PC-9 (cell line): ENCODE results near the gene TTC23. TPM values are rescaled to one million over a fixed set of nuclear protein-coding genes. Genes with fewer than 3 reads are reported as not detected.

Experiments used
- BruUV-seq: library from RNA; stranded (reverse); fragments of 400-500 nt; replicated peaks from 2 replicates; lab custom pipeline; 2021; lab: Mats Ljungman, UMichigan
- CTCF ChIA-PET: fragments of 300-600 bp; sonication (Branson Sonifier 250); formaldehyde crosslinking; loops from one replicate; lab custom pipeline; 2022; ENCODE audit warnings: antibody characterized with exemption; lab: Charles Lee
- POLR2A ChIA-PET: fragments of 300-600 bp; sonication (Branson Sonifier 250); formaldehyde crosslinking; loops from one replicate; lab custom pipeline; 2022; ENCODE audit warnings: antibody characterized with exemption; ENCODE audit not compliant: unreplicated experiment; lab: Charles Lee
- DNase-seq, 2 experiments: peaks; one replicate each; pipeline versions ENCODE4 v3.0.0 to v3.0.0-alpha.2; 2015 to 2022; ENCODE audit warnings: mixed read lengths in 1 of 2
- H2AFZ ChIP-seq: fragments of 200-600 bp; sonication (generic); 2 replicates; pipeline ENCODE4 v1.8.1; 2017; ENCODE audit warnings: antibody characterized with exemption
- H3F3A ChIP-seq: fragments of 200-600 bp; sonication (generic); 2 replicates; pipeline ENCODE4 v1.8.1; 2017; ENCODE audit warnings: antibody characterized with exemption, mild to moderate bottlenecking, low read depth; ENCODE audit not compliant: insufficient read depth
- H3K27ac ChIP-seq: fragments of 200-600 bp; sonication (generic); 2 replicates; pipeline ENCODE4 v1.6.1; 2016; ENCODE audit warnings: mixed run types
- H3K27me3 ChIP-seq: fragments of 200-600 bp; sonication (generic); 2 replicates; pipeline ENCODE4 v1.6.1; 2016; ENCODE audit warnings: low read depth, mixed run types; ENCODE audit not compliant: insufficient read depth
- H3K36me3 ChIP-seq: fragments of 200-600 bp; sonication (generic); 2 replicates; pipeline ENCODE4 v1.6.1; 2016; ENCODE audit warnings: low read depth, mixed run types
- H3K4me1 ChIP-seq: fragments of 200-600 bp; sonication (generic); replicated peaks from 2 replicates; pipeline ENCODE4 v1.6.1; 2016; ENCODE audit warnings: mixed run types; ENCODE audit not compliant: insufficient read depth
- H3K4me2 ChIP-seq: fragments of 200-600 bp; sonication (generic); 2 replicates; pipeline ENCODE4 v1.6.1; 2017; ENCODE audit warnings: mixed run types
- H3K4me3 ChIP-seq: fragments of 200-600 bp; sonication (generic); 2 replicates; pipeline ENCODE4 v1.6.1; 2016; ENCODE audit warnings: mixed run types
- H3K79me2 ChIP-seq: fragments of 200-600 bp; sonication (generic); 2 replicates; pipeline ENCODE4 v1.6.1; 2017; ENCODE audit warnings: low read depth, mixed run types
- H3K9me2 ChIP-seq: fragments of 200-600 bp; sonication (generic); 2 replicates; pipeline ENCODE4 v1.8.1; 2017; ENCODE audit warnings: mild to moderate bottlenecking; ENCODE audit not compliant: insufficient read depth
- H3K9me3 ChIP-seq: fragments of 200-600 bp; sonication (generic); 2 replicates; pipeline ENCODE4 v1.8.1; 2016; ENCODE audit warnings: low read depth; ENCODE audit not compliant: insufficient read depth
- H4K20me1 ChIP-seq: fragments of 200-600 bp; sonication (generic); 2 replicates; pipeline ENCODE4 v1.8.1; 2017; ENCODE audit not compliant: insufficient read depth
- CTCF ChIP-seq: fragments of 200-600 bp; sonication (generic); conservative IDR thresholded peaks from 2 replicates; pipeline ENCODE4 v1.6.1; 2017; ENCODE audit warnings: mixed run types, antibody characterized with exemption, mild to moderate bottlenecking, moderate library complexity
- EZH2 ChIP-seq: fragments of 200-600 bp; sonication (generic); IDR thresholded peaks from 2 replicates; pipeline ENCODE4 v1.8.0; 2017; ENCODE audit warnings: antibody characterized with exemption, low read depth
- intact Hi-C: fragments of 100-400 bp; cut with micrococcal nuclease; formaldehyde crosslinking; loops from one replicate; pipeline ENCODE4 v1.10.0; 2022; ENCODE audit not compliant: unreplicated experiment
- total RNA-seq: library from RNA; stranded (reverse); gene quantifications from 2 replicates; pipeline ENCODE4 v1.2.3, GENCODE V29; 2021

The TTC23 gene
- total RNA-seq, 1 experiment from 2014 or later: 18.4 TPM

- BruUV-seq: no TSS peak
- peaks cover 2% of the 10 kb centered on the region; the same call in 1 of the 2 replicates for H3K9me3 ChIP-seq
- no peak overlapping the region for H3K4me2 ChIP-seq
- no peaks in the 10 kb centered on the region for H3K9me2 ChIP-seq
- no peak overlapping the region for H2AFZ ChIP-seq
- H3F3A ChIP-seq: no peaks in the 10 kb centered on the region
- intact Hi-C loops: no loop called here
- no peaks in the 10 kb centered on the region for H4K20me1 ChIP-seq
- no peaks in the 10 kb centered on the region for H3K79me2 ChIP-seq
- POLR2A ChIA-PET: interaction anchor here (0.7 kb wide), 1 partner anchor 1623 kb away, joined by 7 read pairs; no protein-coding TSS in a partner anchor
- no peak overlapping the region for H3K4me3 ChIP-seq
- no peaks in the 10 kb centered on the region for H3K36me3 ChIP-seq
- no peak for DNase-seq
- H3K4me1 ChIP-seq: no peaks in the 10 kb centered on the region
- no peak overlapping the region for H3K27ac ChIP-seq
- CTCF ChIA-PET: no interaction called here
- peaks cover 8% of the 10 kb centered on the region; the same call in 1 of the 2 replicates for H3K27me3 ChIP-seq
- TF ChIP-seq EZH2 (no peak), CTCF (no peak)
These were observed 161.9 kb downstream of the TTC23 start for GRCh38 chr15:99087405-99087943.

- no peaks in the 10 kb centered on the region for H4K20me1 ChIP-seq
- H2AFZ ChIP-seq: no peak overlapping the region
- no peaks in the 10 kb centered on the region for H3F3A ChIP-seq
- ChIA-PET CTCF (no interaction called here), POLR2A (no interaction called here)
- no peak overlapping the region for H3K4me3 ChIP-seq
- H3K27ac ChIP-seq: no peak overlapping the region
- peaks cover 2% of the 10 kb centered on the region; the same call in 1 of the 2 replicates for H3K9me3 ChIP-seq
- no peaks in the 10 kb centered on the region for H3K4me1 ChIP-seq
- H3K79me2 ChIP-seq: no peaks in the 10 kb centered on the region
- BruUV-seq: no TSS peak
- no peak for DNase-seq
- H3K27me3 ChIP-seq: peaks cover 8% of the 10 kb centered on the region; the same call in 1 of the 2 replicates
- H3K36me3 ChIP-seq: no peaks in the 10 kb centered on the region
- no peak overlapping the region for H3K4me2 ChIP-seq
- intact Hi-C loops: no loop called here
- H3K9me2 ChIP-seq: no peaks in the 10 kb centered on the region
- no peak for TF ChIP-seq CTCF
- TF ChIP-seq EZH2: no peak
These were observed 163.1 kb downstream of the TTC23 start for GRCh38 chr15:99086327-99086667.

Other genes with a start within 250 kb of the TTC23 start
- gene PGPEP1L, start 241.8 kb downstream of the TTC23 start, total RNA-seq: 0.28 TPM in 1 of 2 replicates, not detected in the other
- gene SYNM, start 144.5 kb downstream of the TTC23 start, total RNA-seq: 2.2 and 2.4 TPM in 2 replicates
- gene LRRC28, start 1.9 kb upstream of the TTC23 start, total RNA-seq: 13.5 and 19.3 TPM in 2 replicates